H1 (cell line): ENCODE measurements around the gene BTAF1. TPM values are rescaled to one million over a fixed set of nuclear protein-coding genes. Genes with fewer than 3 reads are reported as not detected.

Source experiments
- CTCF ChIA-PET: fragments of 300-600 bp; sonication (Branson Sonifier 250); formaldehyde crosslinking; loops from one replicate; lab custom pipeline; 2021; ENCODE audit not compliant: partially characterized antibody; lab: Charles Lee
- POLR2A ChIA-PET: fragments of 300-600 bp; sonication (Branson Sonifier 250); formaldehyde crosslinking; loops from one replicate; lab custom pipeline; 2021; ENCODE audit warnings: inconsistent platforms; ENCODE audit not compliant: partially characterized antibody; lab: Charles Lee
- DNase-seq, 2 experiments: peaks; one replicate each; pipeline versions ENCODE4 v3.0.0 to v3.0.0-alpha.2; 2010 to 2022; ENCODE audit warnings: low spot score in 2 of 2, low read depth in 1 of 2, mixed read lengths in 1 of 2
- FAIRE-seq: peaks from 2 replicates; lab custom pipeline; 2011; peaks lifted over from hg19 to GRCh38; lab: Jason Lieb, UNC
- H2AFZ ChIP-seq: 2 replicates; pipeline ENCODE4 v1.8.1; 2012; ENCODE audit warnings: low read length, inconsistent platforms
- H2AK5ac ChIP-seq: 2 replicates; pipeline ENCODE4 v1.6.1; 2013; ENCODE audit warnings: low read depth, low read length
- H2BK120ac ChIP-seq: replicated peaks from 2 replicates; pipeline ENCODE3; 2013; ENCODE audit warnings: low read depth, low read length, inconsistent platforms
- H2BK12ac ChIP-seq: 2 replicates; pipeline ENCODE4 v1.6.1; 2013; ENCODE audit warnings: low read depth, low read length
- H2BK15ac ChIP-seq: 2 replicates; pipeline ENCODE4 v1.6.1; 2013; ENCODE audit warnings: low read length
- H2BK20ac ChIP-seq: 2 replicates; pipeline ENCODE4 v1.6.1; 2013; ENCODE audit warnings: low read length
- H2BK5ac ChIP-seq: 2 replicates; pipeline ENCODE4 v1.6.1; 2013; ENCODE audit warnings: low read depth, low read length
- H3K14ac ChIP-seq: 2 replicates; pipeline ENCODE4 v1.6.1; 2013; ENCODE audit warnings: inconsistent platforms; ENCODE audit not compliant: insufficient read length
- H3K18ac ChIP-seq: 2 replicates; pipeline ENCODE4 v1.6.1; 2013; ENCODE audit warnings: low read length; ENCODE audit errors: extremely low read depth
- H3K23ac ChIP-seq: 2 replicates; pipeline ENCODE4 v1.6.1; 2013; ENCODE audit warnings: inconsistent platforms; ENCODE audit not compliant: insufficient read length
- H3K23me2 ChIP-seq: 2 replicates; pipeline ENCODE4 v1.6.1; 2013; ENCODE audit warnings: low read depth, low read length
- H3K27ac ChIP-seq: 2 replicates; pipeline ENCODE4 v1.6.1; 2011; ENCODE audit warnings: low read depth, low read length, inconsistent platforms
- H3K27me3 ChIP-seq, 4 experiments: replicated peaks in 1 of 4; 1 replicate in 1 of 4; 2 replicates in 3 of 4; pipeline versions ENCODE4 v1.6.1 to v1.8.1; 2011 to 2013; ENCODE audit warnings: low read length in 3 of 4, mild to moderate bottlenecking in 3 of 4, inconsistent platforms in 2 of 4, mixed read lengths in 2 of 4, moderate library complexity in 1 of 4; ENCODE audit not compliant: control insufficient read depth in 3 of 4, insufficient read depth in 3 of 4; ENCODE audit errors: extremely low read depth in 1 of 4
- H3K36me3 ChIP-seq, 4 experiments: 2 replicates each; pipeline versions ENCODE4 v1.6.1 to v1.8.1; 2011 to 2013; ENCODE audit warnings: mild to moderate bottlenecking in 4 of 4, low read length in 3 of 4, moderate library complexity in 2 of 4, control low read depth in 1 of 4, inconsistent platforms in 1 of 4; ENCODE audit not compliant: insufficient read depth in 4 of 4, control insufficient read depth in 2 of 4
- H3K4ac ChIP-seq: replicated peaks from 2 replicates; pipeline ENCODE3; 2013; ENCODE audit warnings: low read length, low read depth, mixed read lengths, inconsistent platforms; ENCODE audit not compliant: insufficient read length
- H3K4me1 ChIP-seq, 4 experiments: replicated peaks in 1 of 4; 1 replicate in 1 of 4; 2 replicates in 3 of 4; pipeline versions ENCODE4 v1.6.1 to v1.8.1; 2011 to 2013; ENCODE audit warnings: low read length in 3 of 4, inconsistent platforms in 2 of 4, mixed read lengths in 1 of 4; ENCODE audit not compliant: insufficient read depth in 4 of 4, control insufficient read depth in 3 of 4
- H3K4me2 ChIP-seq, 2 experiments: 2 replicates each; pipeline versions ENCODE4 v1.6.1 to v1.8.1; 2011 to 2013; ENCODE audit warnings: low read depth in 2 of 2, low read length in 2 of 2, control low read depth in 1 of 2, inconsistent platforms in 1 of 2, mild to moderate bottlenecking in 1 of 2; ENCODE audit not compliant: insufficient read depth in 1 of 2
- H3K4me3 ChIP-seq, 4 experiments: fragments of 200-600, 300-600 bp in 1 of 4; sonication (generic), shearing (Covaris generic), sonication (Bioruptor Twin) in 1 of 4; 2 replicates each; pipeline versions ENCODE4 v1.5.1 to v1.8.1; 2011 to 2016; ENCODE audit warnings: low read length in 4 of 4, low read depth in 3 of 4, control low read depth in 2 of 4, inconsistent platforms in 2 of 4, mild to moderate bottlenecking in 2 of 4, mixed read lengths in 1 of 4, moderate library complexity in 1 of 4; ENCODE audit not compliant: insufficient read depth in 2 of 4; ENCODE audit errors: extremely low read depth in 1 of 4
- H3K56ac ChIP-seq: replicated peaks from 2 replicates; pipeline ENCODE3; 2013; ENCODE audit warnings: low read depth, mild to moderate bottlenecking, mixed read lengths, low read length, inconsistent platforms; ENCODE audit not compliant: insufficient read length
- H3K79me1 ChIP-seq: 2 replicates; pipeline ENCODE4 v1.6.1; 2013; ENCODE audit warnings: low read depth, low read length, control low read depth
- H3K79me2 ChIP-seq, 2 experiments: 2 replicates each; pipeline versions ENCODE4 v1.6.1 to v1.8.1; 2012 to 2013; ENCODE audit warnings: low read length in 2 of 2, mild to moderate bottlenecking in 2 of 2, inconsistent platforms in 1 of 2; ENCODE audit not compliant: insufficient read depth in 2 of 2, control insufficient read depth in 1 of 2
- H3K9ac ChIP-seq, 4 experiments: replicated peaks in 1 of 4; 1 replicate in 1 of 4; 2 replicates in 3 of 4; pipeline versions ENCODE4 v1.6.1 to v1.8.1; 2011 to 2013; ENCODE audit warnings: low read depth in 3 of 4, low read length in 3 of 4, control low read depth in 2 of 4, mild to moderate bottlenecking in 2 of 4, moderate library complexity in 2 of 4, inconsistent platforms in 1 of 4; ENCODE audit errors: extremely low read depth in 1 of 4
- H3K9me3 ChIP-seq, 2 experiments: 2 replicates each; pipeline versions ENCODE4 v1.6.1 to v1.8.1; 2012 to 2013; ENCODE audit warnings: mild to moderate bottlenecking in 2 of 2, moderate library complexity in 2 of 2, control low read depth in 1 of 2, inconsistent platforms in 1 of 2, low read depth in 1 of 2, low read length in 1 of 2, mixed read lengths in 1 of 2; ENCODE audit not compliant: insufficient read depth in 2 of 2
- H4K20me1 ChIP-seq, 2 experiments: replicated peaks in 1 of 2; 2 replicates each; pipeline versions ENCODE3 to v1.8.1; 2011 to 2013; ENCODE audit warnings: inconsistent platforms in 2 of 2, low read length in 2 of 2, mild to moderate bottlenecking in 1 of 2; ENCODE audit not compliant: insufficient read depth in 2 of 2, control insufficient read depth in 1 of 2
- H4K5ac ChIP-seq: 2 replicates; pipeline ENCODE4 v1.6.1; 2013; ENCODE audit warnings: low read length, low read depth, mixed read lengths, inconsistent platforms; ENCODE audit not compliant: insufficient read length
- H4K8ac ChIP-seq: 2 replicates; pipeline ENCODE4 v1.8.0; 2013; ENCODE audit warnings: mild to moderate bottlenecking, moderate library complexity, low read length, inconsistent platforms; ENCODE audit not compliant: insufficient read depth; ENCODE audit errors: extremely low read depth
- H4K91ac ChIP-seq: replicated peaks from 2 replicates; pipeline ENCODE3; 2013; ENCODE audit warnings: low read length, mixed read lengths, inconsistent platforms; ENCODE audit not compliant: insufficient read length
- ATF3 ChIP-seq: IDR thresholded peaks from 2 replicates; pipeline ENCODE4 v1.6.1; 2011; ENCODE audit warnings: low read depth, mild to moderate bottlenecking, low read length; ENCODE audit not compliant: insufficient read depth
- FOSL1 ChIP-seq: IDR thresholded peaks from 2 replicates; pipeline ENCODE4 v1.6.1; 2011; ENCODE audit warnings: mild to moderate bottlenecking, low read depth, low read length, moderate library complexity; ENCODE audit not compliant: insufficient read depth
- KDM1A ChIP-seq: fragments of 200-600, 300-600 bp; sonication (generic); IDR thresholded peaks from 2 replicates; pipeline ENCODE4 v1.7.1; 2016; ENCODE audit warnings: mild to moderate bottlenecking, low read length, borderline replicate concordance
- WGBS, 2 experiments: shearing (Covaris generic) in 1 of 2; methylation state at CpG; one replicate each; pipeline versions ENCODE4 v1.1.6 to v1.1.7; 2013 to 2015; ENCODE audit warnings: low lambda C conversion rate in 2 of 2, mixed read lengths in 2 of 2, inconsistent platforms in 1 of 2, low coverage in 1 of 2, missing lambda C conversion rate in 1 of 2; ENCODE audit not compliant: insufficient replicate concordance in 2 of 2, insufficient coverage in 1 of 2, insufficient read length in 1 of 2; ENCODE audit errors: extremely low coverage in 1 of 2, missing lambda C conversion rate in 1 of 2; 5-methylcytosine and 5-hydroxymethylcytosine counted together
- polyA plus RNA-seq, 7 experiments: library from polyadenylated mRNA; depleted of rRNA in 3 of 7; stranded (reverse) in 5 of 7; unstranded in 2 of 7; fragments of >200 nt in 5 of 7; fragments of 200-250 nt in 2 of 7; gene quantifications; 1 replicate in 5 of 7; 2 replicates in 1 of 7; 4 replicates in 1 of 7; pipeline versions ENCODE4 v1.2.1 to v1.2.3, GENCODE V29; 2011 to 2013; ENCODE audit warnings: missing spikeins in 2 of 7, mixed read lengths in 2 of 7
- total RNA-seq: library from RNA; stranded (reverse); fragmentation: NEBNext Ultra II Directional; extraction: Animal tissue kit (Norgen Biotek cat#: 25700); gene quantifications from 2 replicates; pipeline ENCODE4 v1.2.1, GENCODE V29; 2021

BTAF1 gene
- total and polyA plus RNA-seq, 2 of the 8 experiments (the other 6 are each of a cell fraction or from before 2014, with no cell fraction given): 24.5 to 39.1 TPM

GRCh38 chr10:92009445-92009844, 85.9 kb downstream of the BTAF1 start:
- no peak for FAIRE-seq
- H2BK12ac ChIP-seq: no peak overlapping the region
- H3K4ac ChIP-seq: no peak overlapping the region
- no peaks in the 10 kb centered on the region for H3K9me3 ChIP-seq
- H3K79me1 ChIP-seq: no peaks in the 10 kb centered on the region; the same call in 1 of the 2 replicates
- no peak overlapping the region for H3K23ac ChIP-seq
- no peak overlapping the region for H2BK20ac ChIP-seq
- no peak overlapping the region for H2AK5ac ChIP-seq
- CTCF ChIA-PET: interaction anchor here (0.7 to 1.1 kb wide), 2 partner anchors 11 to 425 kb away, joined by 3 read pairs; no protein-coding TSS in a partner anchor
- no peak overlapping the region for H2BK120ac ChIP-seq
- H4K20me1 ChIP-seq: no peaks in the 10 kb centered on the region
- no peak overlapping the region for H4K8ac ChIP-seq
- no peak overlapping the region for H3K27ac ChIP-seq
- no peak for TF ChIP-seq ATF3
- TF ChIP-seq FOSL1: no peak
- no peak for TF ChIP-seq KDM1A
- TF ChIP-seq, all 59 proteins: peak for 0
- H3K23me2 ChIP-seq: no peaks in the 10 kb centered on the region
- H3K9ac ChIP-seq: no peak overlapping the region
- H4K91ac ChIP-seq: no peak overlapping the region
- 92% methylated on average over 1 of the region's 1 CpG; no CpG with 5 or more reads in 1 of the 2 experiments for WGBS, 2 experiments
- no peak overlapping the region for H3K4me3 ChIP-seq
- no peak overlapping the region for H3K56ac ChIP-seq
- no peak overlapping the region for H3K14ac ChIP-seq
- no peak overlapping the region for H2AFZ ChIP-seq
- H4K5ac ChIP-seq: no peak overlapping the region
- no peaks in the 10 kb centered on the region for H3K27me3 ChIP-seq
- H3K4me2 ChIP-seq: no peak overlapping the region
- H3K18ac ChIP-seq: no peak overlapping the region
- no peak overlapping the region for H2BK15ac ChIP-seq
- no peak overlapping the region for H2BK5ac ChIP-seq
- POLR2A ChIA-PET: interaction anchor here (0.8 to 1.4 kb wide), 3 partner anchors 10 to 71 kb away, joined by 3 read pairs; no protein-coding TSS in a partner anchor
- DNase-seq: no peak
- no peaks in the 10 kb centered on the region for H3K4me1 ChIP-seq
- peaks cover 3 to 54% (median 19%) of the 10 kb centered on the region in 4 experiments; a peak in 7 of 8 replicates for H3K36me3 ChIP-seq
- H3K79me2 ChIP-seq: no peaks in the 10 kb centered on the region
